HCT116 (cell line): Measurements from ENCODE around the gene XPC.

Source experiments
- EGR1 ChIP-seq: IDR thresholded peaks from 2 replicates; pipeline ENCODE4 v1.6.1; 2012; ENCODE audit warnings: low read depth
- EZH2phosphoT487 ChIP-seq: fragments of 200-600 bp; IDR thresholded peaks from 2 replicates; pipeline ENCODE4 v1.6.1; 2018; ENCODE audit warnings: antibody characterized with exemption, borderline replicate concordance
- JUND ChIP-seq: IDR thresholded peaks from 2 replicates; pipeline ENCODE4 v1.6.1; 2012
- TF ChIP-seq, protein P1 (sequence below), 3 experiments: fragments of 200-600 bp in 1 of 3; sonication (generic) in 1 of 3; IDR thresholded peaks in 2 of 3; conservative IDR thresholded peaks in 1 of 3; 2 replicates each; pipeline ENCODE4 v1.5.1; 2012 to 2017; ENCODE audit warnings: low read depth in 2 of 3, low read length in 2 of 3, antibody characterized with exemption in 1 of 3, borderline replicate concordance in 1 of 3, control low read depth in 1 of 3, mild to moderate bottlenecking in 1 of 3, mixed read lengths in 1 of 3, mixed run types in 1 of 3, moderate library complexity in 1 of 3; ENCODE audit not compliant: insufficient read depth in 1 of 3

DNA sequence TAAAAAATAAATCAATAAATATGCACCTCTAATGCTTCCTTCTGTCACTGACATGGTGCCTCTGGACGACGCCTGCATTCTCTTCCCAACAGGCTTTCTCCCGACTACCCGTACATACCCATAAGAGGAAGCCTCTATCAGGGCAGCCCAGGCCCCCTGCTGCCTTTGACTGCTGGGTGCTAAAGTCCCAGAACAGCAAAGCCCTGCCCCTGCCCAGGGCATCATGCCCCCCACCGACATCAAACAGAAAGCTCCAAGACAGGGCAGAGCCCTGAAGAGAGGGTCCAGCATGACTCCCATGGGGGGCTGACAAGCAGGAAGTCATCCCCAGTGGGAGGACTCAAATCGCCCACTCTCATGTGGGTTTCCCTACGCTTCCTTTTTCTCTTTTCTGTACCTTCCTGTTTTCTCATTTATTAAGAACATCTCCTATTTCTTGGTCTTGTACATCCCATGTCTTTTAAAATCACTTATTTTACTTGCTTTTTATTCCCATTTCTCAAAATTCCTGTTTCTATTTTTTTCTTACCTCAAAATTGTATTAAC is 23.4 kb downstream of the XPC start:
- TF ChIP-seq, protein P1, sequence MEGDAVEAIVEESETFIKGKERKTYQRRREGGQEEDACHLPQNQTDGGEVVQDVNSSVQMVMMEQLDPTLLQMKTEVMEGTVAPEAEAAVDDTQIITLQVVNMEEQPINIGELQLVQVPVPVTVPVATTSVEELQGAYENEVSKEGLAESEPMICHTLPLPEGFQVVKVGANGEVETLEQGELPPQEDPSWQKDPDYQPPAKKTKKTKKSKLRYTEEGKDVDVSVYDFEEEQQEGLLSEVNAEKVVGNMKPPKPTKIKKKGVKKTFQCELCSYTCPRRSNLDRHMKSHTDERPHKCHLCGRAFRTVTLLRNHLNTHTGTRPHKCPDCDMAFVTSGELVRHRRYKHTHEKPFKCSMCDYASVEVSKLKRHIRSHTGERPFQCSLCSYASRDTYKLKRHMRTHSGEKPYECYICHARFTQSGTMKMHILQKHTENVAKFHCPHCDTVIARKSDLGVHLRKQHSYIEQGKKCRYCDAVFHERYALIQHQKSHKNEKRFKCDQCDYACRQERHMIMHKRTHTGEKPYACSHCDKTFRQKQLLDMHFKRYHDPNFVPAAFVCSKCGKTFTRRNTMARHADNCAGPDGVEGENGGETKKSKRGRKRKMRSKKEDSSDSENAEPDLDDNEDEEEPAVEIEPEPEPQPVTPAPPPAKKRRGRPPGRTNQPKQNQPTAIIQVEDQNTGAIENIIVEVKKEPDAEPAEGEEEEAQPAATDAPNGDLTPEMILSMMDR (IDR thresholded peaks at IDR 0.05 in 2 of 3, conservative IDR thresholded peaks at IDR 0.05 in 1 of 3; ENCODE audit: borderline replicate concordance in 1 of 3, insufficient read depth in 1 of 3, low read depth in 2 of 3, low read length in 2 of 3): no peak
- TF ChIP-seq EZH2phosphoT487: no peak
- no peak for TF ChIP-seq EGR1
- no peak for TF ChIP-seq JUND
